Body of pancreas (tissue), 4 donors: Measurements from ENCODE around the gene TMEM222.

ENCODE experiments used
- CTCF ChIP-seq, 7 experiments: fragments of 450-650 bp in 4 of 7; fragments of 200-600 bp in 3 of 7; sonication (generic) in 3 of 7; IDR thresholded peaks; one replicate each; pipeline ENCODE4 v1.5.1; 2016 to 2019; ENCODE audit warnings: antibody characterized with exemption in 7 of 7
- POLR2A ChIP-seq, 3 donors: fragments of 450-650 bp; IDR thresholded peaks; one replicate each; pipeline ENCODE4 v1.6.1; 2016; ENCODE audit warnings: antibody characterized with exemption in 3 of 3, mild to moderate bottlenecking in 2 of 3

- no peak for TF ChIP-seq CTCF (IDR thresholded peaks at IDR 0.05)
- TF ChIP-seq POLR2A (IDR thresholded peaks at IDR 0.05) = no peak
Observed at GRCh38 chr1:27318136-27318535, 3.8 kb upstream of the TMEM222 start.
